Esophagus (tissue), 2 donors: ENCODE measurements around the gene NKAPL. TPM values are rescaled to one million over a fixed set of nuclear protein-coding genes. Genes with fewer than 3 reads are reported as not detected.
"Not testable (repeated sequence)": the region's sequence is repeated elsewhere in the genome, so short reads cannot be mapped to it uniquely, and the experiment has no call there.

Experiments used
- H3K27ac ChIP-seq, 2 donors: one replicate each; pipeline ENCODE4 v1.5.1; 2013; ENCODE audit warnings: low read depth in 2 of 2, mild to moderate bottlenecking in 2 of 2, inconsistent platforms in 1 of 2, low read length in 1 of 2, moderate library complexity in 1 of 2
- H3K27me3 ChIP-seq, 2 donors: one replicate each; pipeline ENCODE4 v1.6.1; 2013; ENCODE audit warnings: low read length in 2 of 2, control low read depth in 1 of 2, mild to moderate bottlenecking in 1 of 2; ENCODE audit not compliant: insufficient read depth in 2 of 2, control insufficient read depth in 1 of 2
- H3K36me3 ChIP-seq, 2 donors: one replicate each; pipeline ENCODE4 v1.6.1; 2013; ENCODE audit warnings: low read length in 1 of 2; ENCODE audit not compliant: control insufficient read depth in 2 of 2, insufficient read depth in 2 of 2
- H3K4me1 ChIP-seq, 2 donors: one replicate each; pipeline ENCODE4 v1.6.1; 2013; ENCODE audit warnings: low read length in 1 of 2; ENCODE audit not compliant: control insufficient read depth in 2 of 2, insufficient read depth in 2 of 2
- H3K4me3 ChIP-seq, 2 donors: one replicate each; pipeline ENCODE4 v1.5.1; 2013; ENCODE audit warnings: low read length in 2 of 2, mild to moderate bottlenecking in 2 of 2, low read depth in 1 of 2, moderate library complexity in 1 of 2
- H3K9me3 ChIP-seq, 2 donors: one replicate each; pipeline ENCODE4 v1.6.1; 2013; ENCODE audit warnings: mild to moderate bottlenecking in 2 of 2, low read depth in 1 of 2, low read length in 1 of 2, moderate library complexity in 1 of 2; ENCODE audit not compliant: control insufficient read depth in 2 of 2, insufficient read depth in 1 of 2
- WGBS, 2 donors: extraction: QIAGEN DNeasy Blood & Tissue Kit; methylation state at CpG; one replicate each; pipeline ENCODE4 v1.1.7; 2013; 5-methylcytosine and 5-hydroxymethylcytosine counted together
- polyA plus RNA-seq, 2 donors: library from polyadenylated mRNA; stranded (reverse); fragments of 200-250 nt; gene quantifications; one replicate each; pipeline ENCODE4 v1.2.3, GENCODE V29; 2013
- donor health status: healthy with polysubstance abuse.
- donor health status: Bipolar disorder and iron deficiency.

The NKAPL gene
- polyA plus RNA-seq, 2 donors = 0.53 to 0.85 TPM

- H3K36me3 ChIP-seq = peaks cover 0 to 3% of the 10 kb centered on the region in 2 donors
- H3K27ac ChIP-seq = peak overlapping the region in 1 of 2 donors; percentile 22
- peaks cover 0 to 3% of the 10 kb centered on the region in 2 donors for H3K9me3 ChIP-seq
- 82 to 85% methylated on average over 2 of the region's 2 CpGs for WGBS, 2 donors
- H3K27me3 ChIP-seq = no peaks in the 10 kb centered on the region
- no peak overlapping the region for H3K4me3 ChIP-seq
- H3K4me1 ChIP-seq = no peaks in the 10 kb centered on the region
Measured at GRCh38 chr6:28282926-28283325, 23.8 kb downstream of the NKAPL start.

DNA sequence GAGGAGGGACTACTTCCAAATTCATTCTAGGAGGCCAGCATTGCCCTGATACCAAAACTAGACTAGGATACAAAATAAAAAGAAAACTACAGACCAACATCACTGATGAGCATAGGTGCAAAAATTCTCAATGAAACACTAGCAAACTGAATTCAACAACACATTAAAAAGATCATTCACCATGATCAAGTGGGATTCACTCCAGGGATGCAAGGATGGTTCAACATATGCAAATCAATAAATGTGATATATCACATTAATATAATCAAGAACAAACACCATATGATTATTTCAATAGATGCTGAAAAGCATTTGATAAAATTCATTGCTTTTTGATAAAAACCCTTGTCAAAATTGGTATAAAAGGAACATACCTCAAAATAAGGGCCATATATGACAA is 32.5 kb downstream of the NKAPL start:
- no peaks in the 10 kb centered on the region for H3K9me3 ChIP-seq
- H3K4me3 ChIP-seq = no peak overlapping the region
- no peaks in the 10 kb centered on the region for H3K27me3 ChIP-seq
- H3K4me1 ChIP-seq = no peaks in the 10 kb centered on the region
- no peak overlapping the region for H3K27ac ChIP-seq
- peaks cover 0 to 6% of the 10 kb centered on the region in 2 donors for H3K36me3 ChIP-seq

- no peaks in the 10 kb centered on the region for H3K9me3 ChIP-seq
- 89 to 90% methylated on average over 5 of the region's 5 CpGs for WGBS, 2 donors
- no peaks in the 10 kb centered on the region for H3K27me3 ChIP-seq
- H3K4me3 ChIP-seq = no peak overlapping the region
- no peak overlapping the region for H3K27ac ChIP-seq
- H3K4me1 ChIP-seq = no peaks in the 10 kb centered on the region
- peaks cover 0 to 3% of the 10 kb centered on the region in 2 donors for H3K36me3 ChIP-seq
Measured at GRCh38 chr6:28295326-28295725, 36.2 kb downstream of the NKAPL start.

GRCh38 chr6:28296520-28297060 is 37.5 kb downstream of the NKAPL start:
- Histone ChIP-seq H3K9me3 (no peaks in the 10 kb centered on the region), H3K4me1 (no peaks in the 10 kb centered on the region), H3K27me3 (no peaks in the 10 kb centered on the region), H3K36me3 (peaks cover 0 to 3% of the 10 kb centered on the region in 2 donors), H3K4me3 (no peak overlapping the region), H3K27ac (no peak overlapping the region)
- WGBS, 2 donors = 87 to 94% methylated on average over 7 of the region's 7 CpGs

DNA sequence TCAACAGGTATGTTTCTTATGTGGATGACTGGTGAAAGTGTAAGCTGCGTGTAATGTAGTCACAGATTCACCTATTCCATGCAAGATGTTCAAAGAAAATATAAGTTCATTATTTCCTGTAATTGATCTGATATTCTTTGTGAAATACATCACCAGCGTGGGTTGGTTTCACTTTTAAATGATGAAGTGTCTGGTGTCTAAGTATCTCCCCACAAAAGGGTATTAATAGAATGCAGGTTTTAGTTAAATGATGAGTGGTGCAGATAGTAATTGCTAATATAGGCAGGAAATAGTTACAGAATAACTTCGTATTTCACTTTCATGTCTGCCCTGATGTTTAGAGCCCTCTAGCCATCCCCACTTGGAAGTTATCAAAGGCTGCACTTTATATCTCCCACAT is 44.5 kb downstream of the NKAPL start:
- Histone ChIP-seq H3K9me3 (no peaks in the 10 kb centered on the region), H3K4me1 (no peaks in the 10 kb centered on the region), H3K4me3 (no peak overlapping the region), H3K36me3 (no peaks in the 10 kb centered on the region), H3K27me3 (no peaks in the 10 kb centered on the region), H3K27ac (no peak overlapping the region)
- WGBS, 2 donors = 79 to 84% methylated on average over 3 of the region's 3 CpGs

GRCh38 chr6:28306363-28306762 is 47.3 kb downstream of the NKAPL start:
- not testable (repeated sequence) for H3K27ac ChIP-seq, H3K9me3 ChIP-seq, H3K4me3 ChIP-seq, H3K36me3 ChIP-seq, H3K27me3 ChIP-seq, H3K4me1 ChIP-seq

Other genes with a start within 250 kb of the NKAPL start
- 1 to 10 TPM; 1.8 to 3.0 TPM for gene ZNF165, start 178.7 kb upstream of the NKAPL start, polyA plus RNA-seq
- 1 to 10 TPM; 3.7 to 6.3 TPM for gene ZSCAN16, start 134.7 kb upstream of the NKAPL start, polyA plus RNA-seq
- 1 to 10 TPM; 1.7 to 2.7 TPM for gene ZKSCAN8, start 117.4 kb upstream of the NKAPL start, polyA plus RNA-seq
- gene ZSCAN9, start 34.0 kb upstream of the NKAPL start, polyA plus RNA-seq = 1 to 10 TPM; 4.4 to 5.5 TPM
- 1 to 10 TPM; 1.8 to 2.3 TPM for gene ZKSCAN4, start 7.0 kb upstream of the NKAPL start, polyA plus RNA-seq
- 1 to 10 TPM; 3.6 to 4.7 TPM for gene ZSCAN26, start 7.8 kb downstream of the NKAPL start, polyA plus RNA-seq
- 1 to 10 TPM; 1.3 to 1.7 TPM for gene PGBD1, start 22.3 kb downstream of the NKAPL start, polyA plus RNA-seq
- gene ZSCAN31, start 76.9 kb downstream of the NKAPL start, polyA plus RNA-seq = 1 to 10 TPM; 5.5 to 9.2 TPM
- 1 to 10 TPM in 1 of 2 donors, under 1 TPM in 1; 0.84 to 1.3 TPM for gene ZKSCAN3, start 90.7 kb downstream of the NKAPL start, polyA plus RNA-seq
- gene ZSCAN12, start 140.4 kb downstream of the NKAPL start, polyA plus RNA-seq = under 1 TPM; 0.79 to 0.99 TPM
- under 1 TPM; 0.14 to 0.28 TPM for gene ZSCAN23, start 184.2 kb downstream of the NKAPL start, polyA plus RNA-seq